GM19397 (cell line): ENCODE data around the gene CCR6.
A peak's percentile ranks its signal among the peaks of the same experiment; 100 is the strongest.

Source experiments
- ATAC-seq: cut with Tn5 transposase; IDR thresholded peaks from one replicate; pipeline ENCODE4 v1.9.1; 2021; ENCODE audit warnings: mild to moderate bottlenecking, moderate library complexity; ENCODE audit not compliant: unreplicated experiment

Gene CCR6

GRCh38 chr6:167140589-167141474 is 17.9 kb downstream of the CCR6 start:
- peak; percentile 49 for ATAC-seq

- peak; percentile 44 for ATAC-seq
Measured at GRCh38 chr6:167141667-167142432, 19.0 kb downstream of the CCR6 start.

GRCh38 chr6:167142433-167142761 is 19.5 kb downstream of the CCR6 start:
- ATAC-seq = no peak

GRCh38 chr6:167143041-167143440 is 20.1 kb downstream of the CCR6 start:
- ATAC-seq = no peak

- ATAC-seq = no peak
Measured at GRCh38 chr6:167145461-167145860, 22.6 kb downstream of the CCR6 start.

- ATAC-seq = no peak
Measured at GRCh38 chr6:167146135-167146534, 23.2 kb downstream of the CCR6 start.

- no peak for ATAC-seq
Measured at GRCh38 chr6:167146977-167147376, 24.1 kb downstream of the CCR6 start.

GRCh38 chr6:167148021-167148420 is 25.1 kb downstream of the CCR6 start:
- ATAC-seq = no peak

GRCh38 chr6:167148997-167149396 is 26.1 kb downstream of the CCR6 start:
- ATAC-seq = no peak

GRCh38 chr6:167150941-167151549 is 28.1 kb downstream of the CCR6 start:
- peak; percentile 47 for ATAC-seq

- ATAC-seq = no peak
Measured at GRCh38 chr6:167151648-167152047, 28.8 kb downstream of the CCR6 start.

GRCh38 chr6:167152862-167153261 is 30.0 kb downstream of the CCR6 start:
- peak; percentile 52 for ATAC-seq

- ATAC-seq = peak; percentile 46
Measured at GRCh38 chr6:167153521-167153959, 30.6 kb downstream of the CCR6 start.

- no peak for ATAC-seq
Measured at GRCh38 chr6:167154291-167154690, 31.4 kb downstream of the CCR6 start.

- ATAC-seq = no peak
Measured at GRCh38 chr6:167154895-167155294, 32.0 kb downstream of the CCR6 start.

- no peak for ATAC-seq
Measured at GRCh38 chr6:167157414-167157813, 34.5 kb downstream of the CCR6 start.

- no peak for ATAC-seq
Measured at GRCh38 chr6:167157863-167158262, 35.0 kb downstream of the CCR6 start, which contains the start of gene GPR31. GPR31 (minus strand) TSS chr6:167157980; CDS start chr6:167157831, 149 bp downstream.

GRCh38 chr6:167161851-167162467 is 39.1 kb downstream of the CCR6 start:
- ATAC-seq = no peak

GRCh38 chr6:167162591-167162990 is 39.7 kb downstream of the CCR6 start:
- ATAC-seq = no peak

- ATAC-seq = no peak
Measured at GRCh38 chr6:167163476-167164011, 40.6 kb downstream of the CCR6 start.

GRCh38 chr6:167164261-167164660 is 41.4 kb downstream of the CCR6 start:
- ATAC-seq = no peak
